ENCODE measurements around the gene HRH1.

DNA sequence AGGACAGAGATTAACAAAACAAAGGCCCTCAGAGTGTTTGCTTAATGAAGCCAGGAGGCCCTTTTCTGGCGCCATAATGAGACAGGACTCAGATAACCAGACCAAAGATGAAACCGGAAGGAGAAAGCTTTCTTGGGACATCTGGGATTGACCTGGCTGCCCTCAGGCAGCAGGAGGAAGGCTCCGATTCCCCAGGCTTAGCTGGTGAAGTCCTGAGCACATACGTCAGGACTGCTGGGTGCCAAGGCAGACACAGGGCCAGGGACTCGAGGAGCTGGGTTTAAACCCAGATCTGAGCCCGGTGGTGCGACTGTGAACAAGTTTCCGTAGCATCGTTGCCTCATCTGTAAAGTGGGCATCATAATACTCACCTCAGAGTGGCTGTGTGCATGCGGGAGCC lies 36.7 kb upstream of the HRH1 start:
- TF ChIP-seq SPI1 (IDR thresholded peaks at IDR 0.05; ENCODE audit: low read depth, low read length) (no peak), POLR2A (IDR thresholded peaks at IDR 0.05; ENCODE audit: low read depth, low read length) (no peak)
